HG03565 (cell line): ENCODE measurements around the gene ABI1.
A peak's percentile ranks its signal among the peaks of the same experiment; 100 is the strongest.
"Not testable (repeated sequence)": the region's sequence is repeated elsewhere in the genome, so short reads cannot be mapped to it uniquely, and the experiment has no call there.

Source experiments
- ATAC-seq: cut with Tn5 transposase; IDR thresholded peaks from one replicate; pipeline ENCODE4 v1.9.1; 2021; ENCODE audit warnings: mild to moderate bottlenecking, moderate library complexity; ENCODE audit not compliant: unreplicated experiment

ABI1 gene

DNA sequence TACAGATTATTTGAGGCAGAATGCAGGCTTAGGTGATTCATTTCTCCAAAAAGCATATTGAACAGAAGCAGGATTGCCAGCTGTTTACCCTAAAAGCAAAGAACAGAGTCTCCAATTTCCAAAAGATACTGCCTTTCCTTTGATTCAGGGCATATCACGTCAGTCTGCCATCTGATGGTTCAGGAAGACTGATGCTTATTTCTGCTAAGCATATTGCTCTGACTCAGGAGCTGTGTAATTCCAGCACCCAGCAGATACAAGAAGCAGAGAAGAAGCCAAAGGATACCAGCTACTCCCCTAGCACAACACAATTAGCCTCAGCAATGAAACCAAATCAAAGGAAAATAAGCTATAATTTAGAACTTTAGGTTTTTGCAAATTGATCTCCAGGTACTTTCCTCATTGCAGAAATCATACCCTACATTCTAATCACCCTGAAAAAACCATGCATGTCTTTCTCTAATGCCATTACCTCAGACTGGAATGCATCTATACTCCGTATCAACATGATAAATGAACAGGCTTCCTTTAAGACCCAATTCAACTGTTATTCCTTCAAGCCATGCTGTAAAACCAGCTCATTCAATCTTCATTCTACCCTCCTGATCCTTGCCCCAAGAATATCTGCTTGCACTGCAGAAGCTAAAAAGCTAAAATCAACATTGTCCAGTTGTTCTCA, 55.1 kb downstream of the ABI1 start:
- no peak for ATAC-seq

DNA sequence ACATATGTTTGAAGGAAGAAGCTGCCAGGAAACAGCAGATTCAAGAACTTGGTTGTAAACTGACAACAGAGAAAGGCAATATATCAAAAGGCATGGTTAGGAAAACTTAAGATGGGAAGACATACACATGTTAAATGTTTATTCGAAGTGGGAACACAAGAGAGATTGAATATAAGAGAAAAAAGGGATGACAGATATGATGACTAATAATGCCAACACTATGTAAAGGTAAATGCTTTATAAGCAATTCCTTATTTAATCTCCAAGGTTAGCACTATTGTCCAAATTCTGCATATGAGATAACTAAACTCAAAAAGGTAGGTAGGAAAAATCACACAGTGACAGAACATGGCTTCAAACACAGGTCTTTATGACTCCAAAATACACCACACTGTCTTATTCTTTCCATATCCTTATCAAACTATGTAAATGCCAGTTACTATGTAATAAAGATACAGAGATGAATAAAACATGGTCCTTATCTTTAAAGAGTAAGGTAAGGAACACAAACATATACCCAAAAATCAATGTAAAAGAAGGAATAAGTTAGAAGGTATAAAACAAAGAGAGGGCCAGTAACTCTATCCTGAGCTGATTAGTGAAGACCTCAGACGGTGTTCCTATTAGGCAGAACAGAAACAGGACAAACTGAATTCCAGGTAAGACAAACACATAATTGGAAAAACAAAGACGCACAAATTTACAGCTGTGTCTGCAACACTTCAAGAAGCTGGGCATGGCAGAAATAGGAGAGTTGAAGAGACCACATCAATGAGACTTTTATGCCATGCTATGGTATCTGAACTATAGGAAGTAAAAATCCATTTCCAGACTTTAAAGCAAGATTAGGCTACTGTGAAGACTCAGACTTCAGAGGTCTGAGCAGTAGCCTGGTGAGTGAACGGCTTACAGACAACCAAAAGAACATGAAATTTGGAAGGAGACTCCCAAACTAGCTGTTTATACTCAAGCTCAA, 56.1 kb downstream of the ABI1 start:
- no peak for ATAC-seq

DNA sequence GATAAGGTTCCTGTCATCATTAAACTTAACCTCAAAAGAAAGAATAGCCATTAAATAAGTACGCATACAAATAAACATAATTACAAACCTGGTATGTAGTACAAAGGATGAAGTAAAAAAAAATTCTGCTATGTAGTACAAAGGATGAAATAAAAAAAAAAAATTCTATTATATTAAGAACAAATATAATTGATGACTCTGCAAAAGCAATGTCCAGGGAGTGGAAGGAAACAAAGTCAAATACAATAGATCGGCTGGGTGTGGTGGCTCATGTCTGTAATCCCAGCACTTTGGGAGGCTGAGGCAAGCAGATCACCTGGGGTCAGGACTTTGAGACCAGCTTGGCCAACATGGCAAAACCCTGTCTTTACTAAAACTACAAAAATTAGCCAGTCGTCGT, 56.9 kb downstream of the ABI1 start:
- ATAC-seq, result no peak

- ATAC-seq, result no peak
Measured at GRCh38 chr10:26802527-26802926, 58.2 kb downstream of the ABI1 start.

DNA sequence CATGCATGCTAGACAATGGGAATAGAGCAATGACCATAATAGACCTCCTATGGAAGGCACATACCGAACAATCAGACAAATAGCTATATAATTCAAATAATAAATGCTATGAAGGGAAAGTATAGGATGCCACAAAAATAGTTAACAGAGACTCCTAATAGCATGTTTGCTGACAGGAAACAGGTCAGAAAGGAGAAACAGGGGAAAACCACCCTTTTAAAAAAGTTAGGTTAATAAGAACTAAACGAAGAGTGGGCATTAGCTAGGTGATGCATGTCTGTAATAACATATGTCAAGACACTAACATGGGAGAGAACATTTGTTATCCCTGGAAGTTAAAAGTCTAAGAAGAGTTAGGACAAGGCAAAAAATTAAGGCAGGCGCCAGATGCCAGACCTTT, 58.9 kb downstream of the ABI1 start:
- no peak for ATAC-seq

GRCh38 chr10:26801274-26801673, 59.5 kb downstream of the ABI1 start:
- ATAC-seq, result no peak

DNA sequence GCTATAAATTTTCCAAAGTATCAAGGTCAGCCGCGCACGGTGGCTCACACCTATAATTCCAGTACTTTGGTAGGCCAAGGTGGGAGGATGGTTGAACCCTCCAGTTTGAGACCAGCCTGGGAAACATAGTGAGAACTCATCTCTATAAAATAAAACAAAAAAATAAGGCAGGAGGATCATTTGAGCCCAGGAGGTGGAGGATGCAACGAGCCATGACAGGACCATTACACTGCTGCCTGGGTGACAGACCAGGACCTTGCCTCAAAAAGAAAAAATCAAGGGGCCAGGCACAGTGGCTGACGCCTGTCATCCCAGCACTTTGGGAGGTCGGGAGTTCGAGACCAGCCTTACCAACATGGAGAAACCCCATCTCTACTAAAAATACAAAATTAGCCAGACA, 60.3 kb downstream of the ABI1 start:
- no peak for ATAC-seq

DNA sequence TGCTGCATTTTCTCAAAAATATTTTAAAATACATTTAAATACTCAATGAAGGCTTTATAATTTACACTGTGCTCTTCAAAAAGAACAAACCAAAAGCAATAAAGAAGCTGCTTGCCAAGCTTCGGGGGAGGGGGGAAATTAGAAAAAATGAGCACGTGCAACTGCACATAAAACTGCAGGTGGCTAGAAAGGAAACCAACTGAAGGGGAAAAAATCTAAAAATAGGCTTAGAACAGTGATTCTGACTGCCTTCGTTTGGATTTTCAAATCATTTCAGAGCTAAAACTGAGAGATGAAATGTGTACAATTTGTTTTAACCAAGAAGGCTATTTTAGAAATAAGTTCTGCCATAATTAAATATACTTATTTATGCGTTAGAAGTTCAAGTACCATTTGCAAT, 61.4 kb downstream of the ABI1 start:
- ATAC-seq, result peak; percentile 62

DNA sequence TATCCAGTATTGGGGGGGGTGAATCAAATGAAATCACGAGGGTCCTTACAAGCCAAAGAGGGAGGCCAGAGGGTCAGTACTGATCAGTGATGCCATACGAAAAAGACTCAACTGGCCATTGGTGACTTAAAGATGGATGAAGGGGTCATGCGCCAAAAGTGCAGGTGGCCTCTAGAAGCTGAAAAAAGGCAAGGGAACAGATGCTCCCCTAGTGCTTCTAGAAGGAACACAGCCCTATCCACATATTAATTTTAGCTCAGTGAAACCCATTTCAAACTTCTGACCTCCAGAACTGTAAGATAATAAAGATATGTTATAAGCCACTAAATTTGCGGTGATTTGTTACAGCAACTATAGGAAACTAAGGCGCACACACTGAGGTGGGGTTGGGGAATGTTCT, 62.5 kb downstream of the ABI1 start:
- ATAC-seq, result no peak

DNA sequence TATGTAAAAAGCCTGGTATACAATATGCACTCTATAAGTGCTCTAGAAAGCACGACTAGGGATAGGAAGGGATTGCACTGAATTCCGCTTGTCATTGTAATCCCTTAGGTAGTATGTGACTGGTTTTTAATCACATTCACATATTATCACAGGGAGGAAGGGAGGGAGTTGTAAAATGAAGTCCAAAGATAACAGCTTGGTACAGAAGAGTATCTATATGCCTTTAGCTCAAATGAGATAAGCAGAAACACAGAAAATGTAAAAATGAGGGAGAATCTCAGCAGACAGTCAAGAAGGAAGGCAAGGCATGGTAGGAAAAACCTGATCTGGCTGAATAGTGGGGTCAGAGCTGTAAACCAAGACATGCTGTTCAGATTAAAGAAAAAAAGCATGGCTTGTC, 63.4 kb downstream of the ABI1 start:
- no peak for ATAC-seq

DNA sequence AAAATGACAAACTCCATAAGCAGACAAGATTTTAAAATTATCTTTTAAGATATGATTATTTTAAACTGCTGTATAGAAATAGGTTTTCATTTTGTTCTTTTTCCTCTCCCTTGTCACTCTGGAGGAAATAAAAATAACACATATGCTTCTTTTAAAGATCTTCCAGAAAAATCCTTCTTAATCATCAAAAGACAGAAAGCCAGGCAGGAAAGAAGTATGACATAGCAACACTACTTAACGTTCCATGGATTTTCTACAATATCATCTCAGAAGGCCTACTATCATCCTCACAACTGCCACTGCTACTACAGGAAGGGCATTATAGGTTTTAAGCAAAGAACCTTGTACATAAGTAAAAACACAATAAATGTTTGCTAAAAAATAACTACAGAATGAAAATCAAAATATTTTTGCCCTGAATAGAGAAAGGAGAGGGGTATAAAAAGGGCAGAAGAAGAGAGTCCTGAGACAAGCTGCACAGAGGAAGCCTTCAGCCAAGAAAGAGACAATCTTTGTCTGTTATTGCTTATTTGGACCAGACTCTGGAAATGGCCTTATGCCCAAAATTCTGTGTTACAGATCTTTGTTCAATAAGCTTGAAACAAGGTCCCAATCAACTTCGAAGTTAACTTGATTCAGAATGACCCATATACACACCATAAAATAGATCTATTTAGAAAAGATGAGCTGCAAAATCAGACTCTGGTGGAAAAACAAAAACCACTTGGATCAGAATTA, 67.8 kb downstream of the ABI1 start:
- ATAC-seq, result no peak

- ATAC-seq, result no peak
Measured at GRCh38 chr10:26790221-26790995, 70.3 kb downstream of the ABI1 start.

DNA sequence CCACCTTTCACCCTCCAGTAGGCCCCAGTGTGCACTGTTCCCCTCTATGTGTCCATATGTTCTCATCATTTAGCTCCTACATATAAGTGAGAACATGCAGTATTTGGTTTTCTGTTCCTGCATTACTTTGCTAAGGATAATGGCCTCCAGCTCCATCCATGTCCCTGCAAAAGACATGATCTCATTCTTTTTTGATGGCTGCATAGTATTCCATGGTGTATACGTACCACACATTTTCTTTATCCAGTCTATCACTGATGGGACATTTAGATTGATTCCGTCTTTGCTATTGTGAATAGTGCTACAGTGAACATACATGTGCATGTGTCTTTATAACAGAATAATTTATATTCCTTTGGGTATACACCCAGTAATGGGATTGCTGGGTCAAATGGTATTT, 71.0 kb downstream of the ABI1 start:
- ATAC-seq, result not testable (repeated sequence)

DNA sequence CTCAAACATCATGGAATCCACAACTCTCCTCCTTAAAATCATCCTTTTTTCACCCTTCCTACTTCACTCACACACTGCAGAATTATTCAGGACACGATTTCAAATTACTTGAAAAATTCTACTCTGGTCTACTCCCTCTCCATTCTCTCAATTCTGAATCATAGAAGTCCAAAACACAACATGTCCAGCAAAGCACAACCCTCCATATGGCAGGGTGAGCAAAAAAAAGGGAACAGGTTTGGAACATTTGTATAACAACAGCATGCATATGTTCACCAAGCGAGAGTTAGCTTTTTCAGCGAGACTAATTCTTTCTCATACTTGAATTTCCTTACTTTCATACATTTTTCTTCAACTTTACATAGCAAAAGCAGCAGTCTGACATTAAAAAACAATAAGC, 73.4 kb downstream of the ABI1 start:
- no peak for ATAC-seq

DNA sequence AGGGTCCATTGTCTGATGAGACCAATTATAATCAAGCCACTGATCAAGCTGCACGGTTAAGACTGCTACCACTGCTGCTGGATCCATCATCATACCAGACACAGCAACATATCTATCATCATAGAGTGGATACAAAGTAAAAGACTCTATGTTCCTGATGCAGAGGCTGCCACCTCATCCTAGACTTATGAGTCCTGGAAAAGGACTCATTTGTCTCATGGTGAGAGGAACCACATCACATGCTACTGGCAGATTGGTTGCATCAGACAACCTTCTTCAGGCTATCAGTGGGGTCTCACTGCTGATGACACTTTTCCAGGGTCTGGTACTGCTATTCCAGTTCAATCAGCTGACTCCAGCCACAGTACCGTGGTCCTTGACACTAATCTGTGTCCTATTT, 79.0 kb downstream of the ABI1 start:
- no peak for ATAC-seq

DNA sequence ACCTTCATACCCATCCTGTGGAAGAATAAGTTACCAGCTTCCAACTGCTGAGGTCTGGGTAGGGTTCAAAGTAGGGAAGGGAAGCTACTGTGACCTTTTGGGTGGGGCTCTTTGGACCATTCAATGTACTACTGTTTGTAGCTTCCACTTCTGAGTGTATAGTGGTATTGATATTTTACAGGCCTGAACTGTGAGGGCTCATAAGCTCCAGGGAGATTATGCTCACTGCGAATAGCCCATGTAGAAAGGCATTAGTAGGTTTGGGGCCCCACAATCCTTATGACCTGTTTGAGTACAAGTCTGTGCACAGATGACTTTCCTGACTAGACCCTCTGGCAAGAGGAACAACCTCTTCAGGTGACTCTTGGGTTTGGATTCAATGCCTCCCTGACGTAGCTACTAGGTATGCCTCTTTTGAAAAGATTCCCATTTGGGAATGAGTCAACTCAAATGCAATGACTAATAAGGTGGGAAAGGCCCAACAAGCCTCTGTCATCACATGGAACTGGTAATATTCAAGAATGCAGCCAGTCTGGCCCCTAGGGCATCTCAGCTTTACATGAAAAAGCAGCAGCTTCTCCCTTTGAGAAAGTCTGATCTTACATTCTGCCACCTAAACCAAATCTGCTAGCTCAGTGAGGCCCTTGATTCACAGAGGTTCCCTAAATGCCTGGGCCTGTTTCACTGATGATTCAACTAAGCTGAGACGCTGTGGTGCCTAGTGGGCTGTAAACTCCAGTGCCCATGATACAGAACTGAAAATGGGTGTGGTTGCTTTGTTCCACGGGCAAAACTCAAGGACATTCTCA, 79.8 kb downstream of the ABI1 start:
- peak; percentile 53 for ATAC-seq

DNA sequence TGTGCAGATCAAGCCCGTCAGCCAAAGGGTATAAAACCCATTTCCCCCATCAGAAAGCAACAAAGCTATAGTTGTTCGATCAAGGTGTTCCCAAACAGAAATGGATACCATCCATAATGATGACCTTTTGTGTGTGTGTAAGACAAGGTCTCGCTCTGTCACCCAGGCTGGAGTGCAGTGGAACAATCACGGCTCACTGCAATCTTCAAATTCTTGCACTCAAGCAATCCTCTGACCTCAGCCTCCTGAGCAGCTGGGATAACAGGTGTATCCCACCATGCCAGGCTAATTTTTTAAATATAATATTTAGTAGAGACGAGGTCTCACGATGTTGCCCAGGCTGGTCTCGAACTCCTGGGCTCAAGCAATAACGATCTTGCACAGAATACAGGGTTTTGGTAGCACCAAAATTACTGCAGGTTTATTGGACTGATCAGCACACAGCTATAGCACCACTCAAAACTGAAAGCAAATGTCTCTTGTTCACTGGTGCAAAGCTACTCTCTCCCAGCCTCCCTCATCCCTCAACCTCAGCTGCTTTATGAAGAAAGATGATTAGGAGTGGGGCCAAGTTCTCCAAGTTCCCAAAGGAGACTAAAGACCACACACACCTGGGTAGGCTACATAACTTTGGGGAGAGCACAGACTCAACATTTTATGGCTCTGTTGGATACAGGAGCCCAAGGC, 80.5 kb downstream of the ABI1 start:
- ATAC-seq, result no peak

GRCh38 chr10:26779176-26779860, 81.4 kb downstream of the ABI1 start:
- no peak for ATAC-seq

DNA sequence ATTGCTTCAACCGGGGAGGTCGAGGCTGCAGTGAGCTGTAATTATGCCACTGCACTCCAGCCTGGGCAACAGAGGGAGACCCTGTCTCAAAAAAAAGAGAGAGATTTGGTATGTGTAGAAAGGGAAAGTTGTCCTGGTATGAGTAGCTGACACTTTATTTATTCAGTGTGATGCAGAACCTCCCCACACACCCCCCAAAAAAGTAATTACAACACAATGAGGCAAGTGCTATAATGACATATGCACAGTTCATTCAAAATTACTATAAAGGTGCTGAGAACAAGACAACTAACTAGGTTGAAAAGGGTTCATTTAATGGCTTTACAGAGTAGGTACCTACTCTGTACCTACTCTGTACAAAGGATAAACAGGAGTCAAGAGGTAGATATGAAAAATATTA, 83.1 kb downstream of the ABI1 start:
- no peak for ATAC-seq
